ENCODE data around the gene TNFAIP8.

TNFAIP8 gene

GRCh38 chr5:119328753-119329602, 26.8 kb upstream of the TNFAIP8 start:
- peak; percentile 61 for DNase-seq (ENCODE audit: low read depth)

DNA sequence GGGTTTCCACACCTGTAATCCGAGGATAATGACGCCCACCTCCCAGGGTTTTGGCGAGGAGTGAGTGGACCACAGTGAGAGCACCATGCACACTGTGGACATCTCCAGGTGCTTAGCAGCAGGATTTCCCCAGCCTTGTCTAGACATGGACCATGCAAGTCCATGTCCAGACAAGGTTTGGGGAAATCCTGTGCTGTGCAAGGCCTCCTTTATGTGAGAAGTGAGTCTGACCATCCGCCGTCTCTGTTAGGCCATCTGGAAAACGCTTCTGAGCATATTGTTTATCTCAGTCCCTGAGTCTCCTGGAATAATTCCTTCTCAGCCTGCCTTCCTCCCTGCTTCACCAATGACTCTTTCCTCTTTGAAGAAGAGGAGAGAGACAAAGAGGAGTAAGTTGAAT, 26.2 kb upstream of the TNFAIP8 start:
- DNase-seq (ENCODE audit: low read depth), result no peak

GRCh38 chr5:119330367-119331183, 25.2 kb upstream of the TNFAIP8 start:
- DNase-seq (ENCODE audit: low read depth), result no peak

GRCh38 chr5:119331566-119332095, 24.2 kb upstream of the TNFAIP8 start:
- no peak for DNase-seq (ENCODE audit: low read depth)

DNA sequence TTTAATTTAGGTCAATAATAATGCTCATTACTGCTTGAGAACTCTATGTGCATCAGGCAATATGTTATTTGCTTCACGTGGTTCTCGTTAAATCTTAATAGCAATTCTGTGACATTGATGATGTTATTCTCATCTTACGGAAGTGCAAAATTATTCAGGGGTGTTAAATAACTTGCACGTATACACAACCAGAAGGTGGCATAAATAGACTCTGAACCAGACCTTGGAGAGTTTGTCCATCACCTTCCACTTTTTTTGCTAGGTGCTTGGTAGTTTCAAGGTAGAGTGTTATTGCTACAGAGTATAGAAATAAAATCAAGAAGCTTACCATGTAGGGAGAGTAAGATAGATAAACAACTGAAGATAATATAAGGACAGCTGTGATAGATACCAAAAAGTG, 23.6 kb upstream of the TNFAIP8 start:
- DNase-seq (ENCODE audit: low read depth), result no peak

DNA sequence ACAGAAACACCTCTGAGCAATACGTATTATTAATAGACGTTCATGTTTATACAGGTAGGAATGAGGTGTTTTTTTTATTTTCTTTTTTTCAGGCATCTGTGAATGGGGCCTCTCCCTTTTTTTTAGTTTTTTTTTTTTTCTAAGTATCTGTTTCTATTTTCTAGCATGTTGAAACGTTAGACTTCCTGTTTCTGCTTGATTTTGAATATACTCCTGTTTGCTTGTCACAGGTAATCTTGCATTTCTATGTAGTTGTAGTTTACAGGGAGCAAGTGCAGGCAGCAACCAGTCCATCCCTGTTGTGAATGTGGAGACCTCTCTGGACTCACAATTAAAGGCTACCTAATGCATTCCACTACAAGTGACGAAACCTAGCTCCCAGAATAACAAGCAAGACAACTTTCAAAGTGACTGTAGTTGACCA, 22.8 kb upstream of the TNFAIP8 start:
- DNase-seq (ENCODE audit: low read depth), result no peak

- no peak for DNase-seq (ENCODE audit: low read depth)
These were observed 22.4 kb upstream of the TNFAIP8 start for GRCh38 chr5:119333421-119333851.

GRCh38 chr5:119335261-119335677, 20.6 kb upstream of the TNFAIP8 start:
- no peak for DNase-seq (ENCODE audit: low read depth)

GRCh38 chr5:119336262-119336661, 19.6 kb upstream of the TNFAIP8 start:
- no peak for DNase-seq (ENCODE audit: low read depth)

DNA sequence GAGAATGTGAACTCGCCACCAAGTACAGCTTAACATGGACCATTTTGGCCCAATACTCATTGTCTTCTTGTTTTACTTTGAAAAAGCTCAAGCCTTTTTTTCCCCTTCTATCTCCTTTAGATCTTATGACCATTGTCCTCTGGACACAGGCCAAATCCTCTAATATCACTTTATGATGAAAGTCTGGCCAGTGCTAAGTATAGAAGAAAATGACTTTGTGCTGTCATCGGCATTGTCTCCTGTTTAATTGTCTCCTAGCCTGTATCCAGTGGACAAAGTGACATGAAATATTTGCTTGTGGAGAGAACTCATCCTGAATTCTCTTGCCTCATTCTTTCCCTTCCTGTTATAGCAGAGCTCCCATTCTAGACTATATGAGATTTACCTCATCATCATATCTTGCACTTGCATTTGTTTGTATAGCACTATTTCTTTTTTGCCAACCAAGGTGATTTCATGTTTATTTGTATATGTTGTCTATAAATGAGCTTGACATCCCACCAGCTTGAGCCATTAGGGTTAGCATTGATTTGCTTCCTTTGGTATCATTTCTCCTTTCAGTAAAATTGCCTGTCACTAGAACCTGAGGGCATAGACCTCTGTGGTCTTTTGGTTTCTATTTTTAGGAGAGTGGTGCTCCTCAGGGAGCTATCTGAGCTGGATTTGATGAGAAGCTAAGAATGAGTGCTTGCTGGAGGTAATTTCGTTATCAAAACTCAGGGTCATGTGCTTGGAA, 18.8 kb upstream of the TNFAIP8 start:
- DNase-seq (ENCODE audit: low read depth), result no peak

DNA sequence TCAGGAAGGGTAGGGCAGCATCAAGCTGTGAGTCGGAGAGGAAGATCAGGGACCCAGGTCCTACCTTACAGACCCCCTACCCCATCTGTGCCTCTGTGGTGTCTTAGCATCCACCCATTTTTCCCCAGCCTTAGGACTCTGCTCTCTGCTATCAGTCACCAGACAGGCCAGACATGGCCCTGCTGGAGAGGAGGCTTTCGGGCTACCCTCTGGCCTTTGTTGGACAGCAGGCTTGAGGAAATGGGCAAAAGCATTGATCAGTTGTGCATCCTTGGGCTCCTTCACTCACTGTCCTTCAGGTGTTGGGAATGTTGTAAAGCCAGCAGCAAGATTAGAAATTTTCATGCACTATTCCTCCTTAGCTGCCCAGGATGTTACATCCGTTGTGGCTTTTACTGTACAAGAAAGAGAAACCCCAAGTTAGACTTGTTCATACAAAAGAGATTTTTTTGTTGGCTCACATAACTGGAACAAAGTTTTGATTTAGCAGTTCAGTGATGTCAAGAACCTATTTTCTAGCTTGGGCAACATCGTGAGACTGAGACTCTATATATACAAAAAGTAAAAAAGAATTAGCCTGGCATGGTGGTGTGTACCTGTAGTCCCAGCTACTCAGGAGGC, 17.4 kb upstream of the TNFAIP8 start:
- DNase-seq (ENCODE audit: low read depth), result no peak

- DNase-seq (ENCODE audit: low read depth), result no peak
These were observed 16.5 kb upstream of the TNFAIP8 start for GRCh38 chr5:119339344-119339743.

DNA sequence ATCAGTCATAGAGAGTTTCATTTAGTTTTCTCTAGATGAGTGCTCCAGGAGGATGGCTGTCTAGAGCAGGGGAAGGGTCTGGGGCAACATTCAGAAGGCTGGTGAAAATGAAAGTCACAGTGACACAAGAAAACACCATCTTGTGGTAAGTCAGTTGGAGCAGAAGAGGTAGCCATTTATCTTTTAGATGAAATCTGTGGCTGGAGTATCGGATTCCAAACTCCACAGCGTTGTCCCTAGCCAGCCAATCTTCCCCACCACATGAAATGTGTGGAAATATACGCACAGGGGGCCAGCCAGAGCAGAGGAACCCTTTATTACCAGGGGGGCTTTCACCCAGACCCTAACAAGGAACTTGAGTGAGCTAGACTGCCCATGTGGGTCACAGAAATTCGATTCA, 15.9 kb upstream of the TNFAIP8 start:
- DNase-seq (ENCODE audit: low read depth), result no peak

DNA sequence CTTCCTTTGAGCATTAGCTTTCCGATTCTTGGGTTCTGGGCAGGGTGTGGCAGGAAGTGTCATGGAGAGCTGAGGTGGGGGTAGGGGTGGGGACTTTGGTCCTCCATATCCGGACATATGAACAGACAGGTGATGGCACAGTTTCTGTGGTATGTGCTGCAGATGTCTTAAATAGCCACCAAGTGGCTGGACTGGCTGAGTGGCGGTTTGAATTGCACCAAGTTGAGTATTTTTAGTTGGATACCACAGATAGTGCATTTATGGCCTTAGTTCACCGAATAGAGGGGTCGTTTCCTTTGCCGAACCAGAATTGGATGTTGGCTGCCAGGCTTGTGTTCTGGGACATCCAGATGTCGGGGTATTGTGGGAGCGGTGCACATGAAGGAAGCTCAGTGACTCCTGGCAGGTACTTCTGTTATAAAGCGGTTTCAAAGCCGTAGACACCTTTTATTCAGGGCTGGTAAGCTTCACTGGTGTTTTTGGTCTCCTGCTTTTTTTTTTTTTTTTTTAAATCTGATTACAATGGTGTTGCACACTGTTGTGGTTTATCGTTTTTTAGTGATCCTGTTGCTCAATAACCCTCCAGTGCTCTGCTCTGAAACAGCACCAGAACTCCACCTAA, 15.1 kb upstream of the TNFAIP8 start:
- DNase-seq (ENCODE audit: low read depth), result peak; percentile 33

DNA sequence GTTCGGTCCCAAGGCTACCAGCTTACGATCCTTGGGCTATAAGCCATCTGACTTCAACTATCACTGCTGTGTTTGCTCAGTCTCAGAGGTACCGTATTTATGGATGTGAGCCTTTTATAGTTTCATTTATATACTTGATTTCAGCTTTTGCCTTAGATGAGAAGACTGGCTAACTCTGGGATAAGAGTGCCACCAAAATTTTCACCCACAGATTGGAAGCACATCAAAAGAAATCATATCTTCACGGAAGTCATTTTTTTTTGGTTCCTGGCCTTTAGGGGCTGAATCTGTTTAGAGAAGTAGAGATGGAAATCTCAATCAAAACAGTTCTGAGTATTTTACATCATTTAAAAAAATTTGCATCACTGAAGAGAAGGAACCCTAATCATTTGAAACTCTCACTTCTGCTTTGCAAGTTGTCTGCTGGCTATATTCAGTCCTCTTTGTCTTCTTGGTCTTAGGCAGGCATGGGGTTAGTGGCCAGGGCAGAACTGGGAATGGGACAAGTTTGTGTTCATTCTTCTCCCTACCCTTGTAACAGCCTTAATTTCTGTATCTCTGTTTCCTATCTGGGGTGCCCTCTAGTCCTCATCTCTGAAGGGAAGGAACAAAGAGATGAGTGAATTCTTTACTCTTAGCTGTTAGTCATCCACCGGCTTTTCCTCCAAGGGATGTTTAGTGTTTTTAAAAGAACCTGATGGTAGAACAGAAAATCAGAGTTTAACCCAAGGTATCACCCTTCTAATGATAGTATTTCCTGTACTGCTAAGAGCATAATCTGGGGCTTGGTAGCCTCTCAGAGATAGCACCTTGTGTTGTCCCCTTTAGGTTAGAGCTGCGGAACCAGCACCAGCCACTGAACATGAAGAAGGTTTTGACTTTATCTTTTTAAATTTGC, 14.1 kb upstream of the TNFAIP8 start:
- DNase-seq (ENCODE audit: low read depth), result no peak

GRCh38 chr5:119342406-119342805, 13.4 kb upstream of the TNFAIP8 start:
- DNase-seq (ENCODE audit: low read depth), result no peak

- DNase-seq (ENCODE audit: low read depth), result no peak
These were observed 12.8 kb upstream of the TNFAIP8 start for GRCh38 chr5:119343052-119343451.

DNA sequence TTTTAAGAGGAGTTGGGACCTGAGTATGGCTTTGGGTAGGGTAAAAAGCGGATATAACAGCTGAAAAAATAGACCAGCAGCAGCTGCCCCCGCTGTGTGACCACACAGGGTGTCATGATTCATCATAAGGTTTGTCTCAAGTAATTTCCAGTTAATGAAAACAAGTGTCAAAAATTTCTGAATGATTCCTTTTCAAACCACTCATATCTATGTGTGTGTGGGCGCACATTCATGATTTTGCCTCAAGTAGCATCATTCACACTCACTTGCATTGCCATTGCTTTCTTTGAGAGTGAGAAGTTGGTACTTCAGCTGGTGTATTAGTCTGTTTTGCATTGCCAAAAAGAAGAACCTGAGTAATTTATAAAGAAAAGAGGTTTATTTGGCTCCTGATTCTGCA, 12.1 kb upstream of the TNFAIP8 start:
- DNase-seq (ENCODE audit: low read depth), result no peak

DNA sequence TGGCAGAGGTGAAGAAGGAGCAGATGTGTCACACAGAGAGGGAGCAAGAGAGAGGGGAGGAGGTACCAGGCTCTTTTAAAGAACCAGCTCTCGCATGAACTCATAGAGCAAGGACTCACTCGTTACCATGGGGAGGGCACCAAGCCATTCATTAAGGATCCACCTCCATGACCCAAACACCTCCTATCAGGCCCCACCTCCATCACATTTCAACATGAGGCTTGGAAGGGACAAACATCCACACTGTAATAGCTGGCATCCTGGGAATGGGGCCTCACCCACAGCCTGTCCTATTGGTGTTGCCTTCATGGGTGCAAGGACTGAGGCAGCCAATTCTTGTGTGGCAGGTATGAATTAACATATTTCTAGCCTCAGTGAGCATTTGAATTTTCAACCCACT, 11.6 kb upstream of the TNFAIP8 start:
- DNase-seq (ENCODE audit: low read depth), result no peak

DNA sequence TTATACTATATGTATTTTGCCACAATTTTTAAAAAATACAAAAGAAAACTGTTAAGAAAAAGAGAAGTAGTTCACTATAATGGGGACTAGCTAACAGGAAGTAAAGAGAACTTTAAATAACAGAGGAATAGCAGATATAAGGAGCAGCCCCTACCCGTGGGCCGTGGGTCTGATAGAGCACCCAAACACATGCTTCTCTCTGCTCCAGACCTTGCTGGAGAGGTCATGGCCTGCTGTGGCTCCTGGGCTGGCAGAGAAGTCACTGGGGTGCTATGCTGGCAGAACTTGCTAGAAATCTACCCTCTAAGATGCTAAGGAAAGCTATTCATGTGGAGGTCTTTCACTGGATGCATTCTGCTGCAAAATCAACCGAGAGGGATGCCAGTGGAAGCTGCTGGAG, 10.0 kb upstream of the TNFAIP8 start:
- DNase-seq (ENCODE audit: low read depth), result no peak

Measured in T follicular helper cell (primary cell).